Astrocyte of the hippocampus (primary cell): ENCODE data around the gene SLC9A9.
A peak's percentile ranks its signal among the peaks of the same experiment; 100 is the strongest.

ENCODE experiments used
- DNase-seq: peaks from one replicate; pipeline ENCODE4 v3.0.0; 2011; ENCODE audit warnings: low read depth, low spot score

The SLC9A9 gene

DNA sequence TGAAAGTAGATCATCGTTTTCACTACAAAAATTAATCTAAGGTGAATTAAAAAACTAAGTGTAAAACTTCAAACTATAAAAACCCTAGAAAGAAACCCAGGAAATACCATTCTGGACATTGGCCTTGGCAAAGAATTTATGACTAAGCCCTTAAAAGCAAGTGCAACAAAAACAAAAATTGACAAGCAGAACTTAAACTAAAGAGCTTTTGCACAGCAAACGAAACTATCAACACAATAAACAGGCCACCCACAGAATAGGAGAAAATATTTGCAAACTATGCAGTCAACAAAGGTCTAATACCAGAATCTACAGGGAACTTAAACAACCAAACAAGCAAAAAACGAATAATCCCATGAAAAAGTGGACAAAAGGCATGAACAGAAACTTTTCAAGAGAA, 426.7 kb downstream of the SLC9A9 start:
- peak; percentile 41 for DNase-seq

DNA sequence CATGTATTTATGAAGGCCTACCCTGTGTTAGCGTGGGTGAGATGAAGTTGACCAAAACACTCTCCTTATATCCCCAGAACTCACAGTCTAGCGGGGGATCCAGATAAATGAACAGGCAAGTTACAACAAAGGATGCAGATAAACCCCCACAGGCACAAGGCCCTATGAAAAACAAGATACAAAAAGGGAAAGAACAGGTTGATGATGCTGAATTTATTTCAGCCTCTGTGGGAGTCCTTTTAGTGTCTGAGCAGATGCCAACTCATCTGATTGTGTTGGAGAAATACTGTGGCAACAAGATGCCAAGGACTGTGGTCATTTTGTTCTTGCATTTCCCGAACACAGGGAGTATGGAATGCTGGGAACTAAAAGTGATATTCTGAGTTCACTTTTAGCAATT, 428.7 kb downstream of the SLC9A9 start:
- peak; percentile 31 for DNase-seq

- DNase-seq, result no peak
Observed at GRCh38 chr3:143418391-143418790, 429.9 kb downstream of the SLC9A9 start.

DNA sequence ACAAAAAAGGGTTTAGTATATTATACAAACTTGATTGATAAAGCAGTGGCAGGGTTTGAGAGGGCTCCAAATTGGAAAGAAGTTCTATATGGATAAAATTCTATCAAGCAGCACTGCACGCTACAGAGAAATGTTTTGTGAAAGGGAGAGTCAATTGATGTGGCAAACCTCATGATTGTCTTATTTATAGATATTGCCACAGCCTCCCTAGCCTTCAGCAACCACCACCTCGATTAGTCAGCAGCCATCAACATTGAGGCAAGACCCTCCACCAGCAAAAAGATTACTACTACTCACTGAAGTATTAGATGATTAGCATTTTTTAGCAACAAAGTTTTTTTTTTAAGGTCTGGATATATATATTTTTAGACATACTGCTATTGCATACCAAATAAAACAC, 432.0 kb downstream of the SLC9A9 start:
- no peak for DNase-seq

- DNase-seq, result no peak
Observed at GRCh38 chr3:143414571-143415253, 433.6 kb downstream of the SLC9A9 start.

GRCh38 chr3:143413372-143413771, 434.9 kb downstream of the SLC9A9 start:
- DNase-seq, result no peak

DNA sequence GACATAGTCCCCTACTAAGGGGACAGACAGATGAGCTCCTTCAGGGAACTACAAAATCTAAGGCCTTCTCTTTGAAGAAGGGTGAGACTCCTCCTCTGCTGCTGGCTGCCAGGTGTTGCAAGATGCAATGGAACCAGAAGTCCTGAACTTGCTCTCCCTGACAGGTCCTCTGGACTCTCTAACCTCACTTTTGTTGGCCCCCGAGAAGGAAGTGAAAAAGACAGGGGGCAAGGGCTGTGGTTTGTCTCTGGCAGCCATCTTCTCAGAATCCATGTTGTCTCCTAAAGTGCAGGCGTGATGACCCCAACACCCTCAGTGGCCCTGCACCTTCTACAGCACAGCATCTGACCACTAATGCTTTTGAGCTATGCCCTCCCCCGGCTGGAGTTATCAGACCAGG, 436.2 kb downstream of the SLC9A9 start:
- no peak for DNase-seq

DNA sequence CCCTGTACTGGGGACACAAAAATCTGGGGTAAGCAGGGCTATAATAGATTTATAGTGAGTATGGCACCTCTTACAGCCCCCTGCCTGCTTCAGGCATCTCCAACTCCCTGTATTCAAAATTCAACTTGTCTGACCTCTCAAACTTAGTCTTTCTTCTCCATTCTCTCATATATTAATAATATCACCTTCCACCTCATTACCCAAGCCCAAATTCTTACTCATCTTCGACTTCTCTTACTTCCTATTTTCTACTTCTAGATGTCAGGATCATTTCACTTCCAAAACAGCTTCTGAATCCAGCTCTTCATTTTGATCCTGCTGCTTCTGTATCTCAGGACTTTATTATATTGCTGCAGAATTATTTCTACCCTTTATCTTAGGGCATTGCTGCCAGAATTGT, 438.0 kb downstream of the SLC9A9 start:
- no peak for DNase-seq

DNA sequence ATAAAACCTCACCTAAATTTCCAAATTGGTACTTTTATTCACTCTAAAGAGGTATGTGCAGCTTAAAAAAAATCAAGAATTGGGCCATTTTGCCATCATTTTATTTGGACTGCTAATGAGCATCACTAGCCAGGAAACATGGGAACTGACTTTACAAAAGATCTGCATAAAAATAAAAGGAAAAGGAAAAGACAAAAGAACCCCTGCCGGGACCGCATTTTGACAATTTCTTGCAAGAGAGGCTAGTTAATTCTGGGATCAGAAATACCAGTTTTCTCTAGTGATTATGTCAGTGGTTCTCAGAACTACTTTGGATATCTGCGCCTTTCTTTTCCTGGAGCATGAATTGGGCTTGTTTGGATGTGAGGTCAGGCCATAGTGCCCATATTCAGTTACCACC, 439.5 kb downstream of the SLC9A9 start:
- no peak for DNase-seq

DNA sequence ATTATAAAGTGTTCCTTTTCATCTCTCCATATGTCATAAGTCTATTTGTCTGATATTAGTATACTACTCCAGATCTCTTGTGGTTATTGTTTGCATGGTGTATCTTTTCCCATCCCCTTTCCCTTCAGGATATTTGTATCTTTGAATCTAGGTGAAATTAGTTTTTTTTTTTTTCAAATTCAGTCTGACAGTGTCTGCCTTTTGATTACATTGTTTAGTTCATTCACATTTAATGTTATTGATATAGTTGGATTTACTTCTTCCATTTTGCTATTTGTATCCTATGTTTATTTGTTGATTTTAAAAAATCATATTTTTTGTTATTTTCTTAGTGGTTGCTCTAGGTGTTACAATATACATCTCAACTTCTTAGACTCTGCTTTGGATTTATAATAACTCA, 445.7 kb downstream of the SLC9A9 start:
- no peak for DNase-seq

- DNase-seq, result no peak
Observed at GRCh38 chr3:143396790-143397189, 451.5 kb downstream of the SLC9A9 start.

GRCh38 chr3:143389388-143389787, 458.9 kb downstream of the SLC9A9 start:
- no peak for DNase-seq

- DNase-seq, result no peak
Observed at GRCh38 chr3:143387425-143387824, 460.8 kb downstream of the SLC9A9 start.

- DNase-seq, result no peak
Observed at GRCh38 chr3:143384076-143384475, 464.2 kb downstream of the SLC9A9 start.

- DNase-seq, result no peak
Observed at GRCh38 chr3:143383421-143383820, 464.8 kb downstream of the SLC9A9 start.

DNA sequence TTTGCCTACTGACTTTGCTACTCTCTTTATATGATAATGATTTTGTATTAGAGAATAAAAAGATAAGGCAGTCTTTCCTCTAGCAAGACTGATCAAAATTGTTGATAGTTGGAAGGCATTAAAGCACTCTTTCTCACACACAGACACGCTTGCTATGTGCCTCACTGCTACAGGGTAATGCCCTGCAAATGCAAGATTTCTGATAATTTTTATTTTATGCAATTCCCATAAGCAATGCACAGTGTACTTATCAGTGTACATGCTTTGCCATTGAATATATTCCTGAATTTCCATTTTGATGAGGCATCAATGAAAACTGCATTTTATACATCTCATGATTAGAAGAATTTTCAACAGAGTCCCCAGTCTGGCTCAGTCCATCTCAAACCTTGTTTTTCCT, 465.5 kb downstream of the SLC9A9 start:
- DNase-seq, result no peak

DNA sequence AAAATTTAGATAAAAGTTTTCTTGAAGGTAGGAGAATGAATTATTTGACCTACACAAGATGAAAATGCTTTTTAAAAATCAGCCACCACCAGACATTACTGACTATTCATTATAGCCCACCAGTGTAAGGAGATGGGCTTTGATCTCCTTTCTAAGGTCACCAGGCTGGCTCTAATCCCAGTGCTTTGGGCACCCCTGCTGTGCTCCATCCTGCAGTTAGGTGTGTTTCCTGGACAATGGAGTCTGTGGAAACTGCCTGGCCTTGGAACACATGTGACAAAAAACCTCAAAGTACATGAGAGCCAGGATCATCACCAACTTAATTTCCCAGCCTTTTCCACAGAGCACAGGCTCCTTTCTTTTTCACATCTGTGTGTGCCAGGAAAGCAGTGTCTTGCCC, 467.8 kb downstream of the SLC9A9 start:
- no peak for DNase-seq

DNA sequence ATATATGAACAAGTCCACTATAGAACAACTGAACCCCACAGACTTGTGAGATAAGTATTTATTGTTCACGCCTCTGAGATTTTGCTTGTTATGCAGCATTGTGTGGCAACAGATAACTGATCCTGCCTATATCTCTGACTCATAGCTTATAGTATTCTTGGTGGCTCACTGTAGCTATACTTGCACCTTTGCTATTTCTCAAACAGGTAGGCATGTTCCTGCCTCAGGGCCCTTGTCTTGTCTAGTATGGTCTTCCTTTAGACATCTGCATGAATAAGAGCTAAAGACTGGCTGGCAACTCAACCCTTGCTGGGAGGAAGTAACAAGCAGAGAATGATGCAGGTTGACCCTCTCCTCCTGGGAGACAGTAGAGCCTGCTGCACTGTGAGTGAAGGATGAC, 472.6 kb downstream of the SLC9A9 start:
- DNase-seq, result no peak

DNA sequence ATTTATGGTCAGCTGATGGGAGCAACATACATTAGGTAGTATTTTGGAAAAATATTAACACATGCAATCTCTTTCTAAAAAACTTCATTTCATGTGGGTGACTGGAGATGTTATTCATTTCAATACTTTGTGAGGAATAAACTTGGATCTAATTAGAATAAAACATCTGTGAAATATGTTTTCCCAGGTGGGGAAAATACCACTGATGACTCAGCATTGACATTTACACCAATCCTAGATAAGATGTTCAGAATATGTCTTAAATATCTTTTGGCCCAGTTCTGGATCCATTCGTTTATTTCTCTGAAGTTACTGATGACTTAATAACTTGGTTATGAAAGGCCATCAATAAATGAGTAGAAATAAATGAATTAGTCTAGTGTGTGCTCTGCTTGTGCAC, 481.1 kb downstream of the SLC9A9 start:
- DNase-seq, result no peak

DNA sequence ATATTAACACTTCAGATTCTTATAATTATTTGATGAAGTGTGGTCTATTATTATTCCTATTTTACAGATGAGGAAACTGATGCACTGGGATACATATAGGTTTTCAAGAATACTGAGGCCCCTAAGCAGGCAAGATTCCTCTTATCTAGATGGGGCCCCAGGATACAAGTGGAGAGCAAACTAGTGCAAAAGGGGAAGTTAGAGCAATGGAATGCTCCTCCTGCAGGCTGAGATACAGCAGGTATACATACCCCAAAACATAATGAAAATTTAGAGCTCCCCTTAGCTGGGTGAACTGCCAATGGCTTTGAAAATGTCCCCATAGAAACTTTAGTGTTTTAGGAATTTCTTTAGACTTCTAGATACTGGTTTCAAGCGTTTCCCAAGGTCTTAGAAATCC, 481.6 kb downstream of the SLC9A9 start:
- DNase-seq, result no peak

DNA sequence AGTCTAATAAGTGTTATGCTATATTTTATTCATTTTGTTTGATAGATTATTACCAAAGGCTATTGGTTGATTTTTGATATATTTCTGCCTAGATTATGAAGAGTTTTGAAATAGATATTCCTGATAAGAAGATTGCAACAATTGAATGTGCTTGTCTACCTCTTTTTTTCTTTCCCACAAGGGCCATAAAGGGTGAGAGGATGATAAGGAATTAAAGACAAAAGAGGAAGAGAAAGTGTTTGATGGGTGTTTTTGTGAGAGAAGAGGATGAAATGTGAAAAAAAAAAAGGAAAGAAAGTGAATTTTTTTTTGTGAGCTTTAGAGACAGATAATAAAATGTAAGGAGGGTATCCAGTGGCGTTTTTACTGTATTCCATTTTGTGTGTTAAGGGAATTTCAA, 484.3 kb downstream of the SLC9A9 start:
- no peak for DNase-seq

- peak; percentile 73 for DNase-seq
Observed at GRCh38 chr3:143363276-143363675, 485.0 kb downstream of the SLC9A9 start.

- peak; percentile 7 for DNase-seq
Observed at GRCh38 chr3:143362115-143362991, 485.9 kb downstream of the SLC9A9 start.
